ENCODE results near the gene LZTS3.
"Not testable (repeated sequence)": the region's sequence is repeated elsewhere in the genome, so short reads cannot be mapped to it uniquely, and the experiment has no call there.

LZTS3 gene

DNA sequence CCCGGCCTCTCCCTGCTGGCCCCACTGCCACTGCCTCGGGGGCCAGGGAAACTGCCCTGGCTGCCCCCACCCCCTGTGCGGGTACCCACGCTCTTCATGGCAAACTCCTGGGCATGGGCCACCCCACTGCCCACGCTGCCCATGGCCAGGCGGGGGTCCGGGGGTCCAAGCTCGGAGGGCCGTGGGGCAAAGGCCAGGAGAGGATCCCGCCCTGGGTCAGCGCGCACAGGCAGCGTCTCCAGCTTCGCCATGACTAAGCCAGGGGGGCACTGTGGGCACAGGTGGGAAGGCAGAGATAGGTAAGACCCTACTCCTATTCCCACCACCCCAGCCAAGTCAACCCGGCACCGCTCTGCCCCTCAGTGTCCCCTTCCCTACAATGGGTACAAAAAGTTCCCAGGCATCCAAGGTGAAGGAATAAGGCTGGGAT is 6.4 kb downstream of the LZTS3 start:
- no peak for DNase-seq

DNA sequence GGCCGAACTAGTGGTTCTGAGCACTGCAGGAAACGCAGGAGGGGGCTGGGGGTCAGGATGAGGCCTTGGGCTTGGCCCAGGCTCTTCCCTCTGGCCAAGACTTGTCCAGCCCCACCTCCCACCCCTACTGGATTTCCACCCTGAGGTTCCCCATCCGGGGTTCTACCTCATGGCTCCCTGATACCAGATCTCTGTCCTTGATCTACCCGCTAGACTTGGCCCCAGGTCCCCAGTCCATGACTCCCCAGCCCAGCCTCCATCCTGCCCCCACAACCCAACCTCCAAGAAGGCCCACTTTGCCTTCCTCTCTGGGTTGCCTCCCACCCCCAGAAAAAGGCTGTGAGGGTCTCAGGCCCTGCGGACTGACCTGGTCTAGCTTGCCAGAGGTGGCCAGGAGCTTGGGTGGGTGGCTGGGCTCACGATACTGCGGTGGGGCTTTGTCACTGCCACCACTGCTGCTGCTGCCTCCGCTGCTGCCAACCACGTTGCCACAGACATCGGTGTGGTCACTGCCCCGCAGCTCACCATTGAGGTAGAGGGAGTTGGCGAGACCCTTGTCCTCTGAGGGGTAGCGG is 6.9 kb downstream of the LZTS3 start:
- no peak for DNase-seq

DNA sequence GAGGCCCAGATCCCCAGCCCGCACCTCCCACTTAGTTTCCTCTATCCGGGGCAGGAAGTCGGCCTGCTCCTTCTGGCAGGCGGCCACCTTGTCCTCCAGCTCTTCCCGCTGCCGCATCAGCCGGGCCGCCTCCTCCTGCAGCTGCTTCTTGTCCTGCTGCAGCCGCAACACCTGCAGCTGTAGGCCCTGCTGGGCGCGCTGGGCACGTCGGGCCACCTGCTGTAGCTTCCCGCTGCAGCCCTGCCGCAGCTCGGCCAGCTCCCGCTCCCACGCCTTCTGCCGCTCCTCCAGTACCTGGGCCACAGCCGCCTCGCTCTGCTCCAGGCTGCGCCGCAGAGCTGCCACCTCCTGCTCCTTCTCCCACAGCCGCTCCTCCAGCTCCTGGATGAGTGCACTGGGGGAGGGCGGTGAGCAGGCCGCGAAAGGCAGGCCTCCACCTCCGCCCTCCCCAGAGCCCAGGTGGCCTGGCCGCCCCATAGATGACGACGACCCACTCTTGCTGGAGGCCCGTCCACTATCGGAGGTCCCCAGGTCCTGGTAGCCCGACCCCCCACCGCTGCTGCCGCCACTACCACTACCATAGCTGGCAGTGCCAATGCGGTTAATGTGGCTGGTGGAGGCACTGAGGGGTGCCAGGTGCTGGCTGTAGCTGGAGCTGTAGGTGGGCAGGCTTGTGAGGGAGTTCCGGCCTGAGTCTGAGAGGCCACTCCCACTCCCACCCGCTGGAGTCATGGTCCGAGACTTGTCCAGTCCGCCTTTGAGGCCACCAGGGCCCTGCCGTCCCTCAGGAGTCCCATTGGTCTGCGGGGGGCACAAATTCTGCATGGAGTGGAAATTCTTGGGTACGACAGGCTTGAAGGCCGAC is 7.6 kb downstream of the LZTS3 start:
- DNase-seq = no peak

DNA sequence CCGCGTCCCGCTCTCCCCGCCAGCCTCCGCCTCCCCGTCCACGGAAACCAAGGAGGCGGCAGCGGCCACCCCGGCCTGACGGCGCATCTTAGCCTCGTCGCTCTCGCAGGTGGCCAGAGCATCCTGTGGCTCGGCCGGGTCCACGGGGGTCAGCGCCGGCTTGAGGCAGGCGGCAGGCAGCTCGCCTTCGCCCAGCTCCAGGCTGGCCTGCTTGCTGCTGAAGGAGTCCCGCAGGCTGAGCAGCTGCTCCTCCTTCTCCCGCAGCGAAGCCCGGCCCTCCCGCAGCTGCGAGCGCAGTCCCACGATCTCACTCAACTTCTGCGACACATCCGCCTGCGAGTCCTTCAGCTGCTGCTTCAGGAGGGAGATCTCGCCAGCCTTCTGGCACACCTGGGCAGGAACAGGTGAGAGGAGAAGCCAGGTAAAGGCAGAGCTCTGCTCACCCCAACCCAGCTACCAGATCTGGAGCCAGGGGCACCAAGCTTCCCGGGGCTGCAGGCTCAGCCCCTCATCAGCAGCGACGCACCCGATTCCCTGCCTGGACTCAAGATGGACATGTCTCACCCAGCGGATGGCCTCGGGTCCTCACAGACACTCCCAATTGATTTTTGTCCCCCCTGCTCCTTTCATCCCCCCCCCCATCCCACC is 8.5 kb downstream of the LZTS3 start:
- DNase-seq = no peak

DNA sequence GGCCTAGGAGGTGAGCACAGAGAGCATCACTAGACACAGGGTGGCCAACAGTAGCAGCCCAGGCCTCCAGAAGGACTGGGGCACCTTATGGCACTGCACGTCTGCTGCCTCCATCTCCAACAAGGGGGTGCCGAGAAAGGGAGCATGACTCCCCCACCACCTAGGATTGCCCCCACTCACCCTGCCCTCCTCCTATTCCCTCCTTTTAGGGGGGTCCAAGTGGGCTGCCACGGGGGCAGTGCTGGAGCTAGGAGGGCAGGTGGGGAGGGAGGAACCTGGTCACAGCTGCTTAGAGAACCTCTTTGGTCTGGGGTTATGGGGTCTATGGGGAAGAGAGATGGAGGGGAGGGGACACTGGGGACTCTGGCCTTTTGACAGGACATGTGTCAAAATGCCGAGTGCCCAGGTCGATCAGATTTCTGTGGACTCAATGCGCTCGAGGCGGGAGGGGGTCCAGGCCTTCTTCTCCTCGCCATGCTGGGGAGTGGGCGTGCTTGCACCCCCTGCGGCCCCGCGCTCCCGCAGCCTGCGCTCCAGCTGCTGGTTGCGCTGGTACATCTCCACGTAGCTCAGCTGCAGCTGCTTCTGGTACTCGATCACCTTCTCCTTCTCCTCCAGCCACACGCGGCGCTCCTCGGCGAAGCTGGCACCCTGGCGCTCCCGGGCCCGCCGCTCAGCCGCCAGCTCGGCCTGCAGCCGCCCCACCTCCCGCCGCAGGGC is 9.1 kb downstream of the LZTS3 start:
- DNase-seq = no peak

DNA sequence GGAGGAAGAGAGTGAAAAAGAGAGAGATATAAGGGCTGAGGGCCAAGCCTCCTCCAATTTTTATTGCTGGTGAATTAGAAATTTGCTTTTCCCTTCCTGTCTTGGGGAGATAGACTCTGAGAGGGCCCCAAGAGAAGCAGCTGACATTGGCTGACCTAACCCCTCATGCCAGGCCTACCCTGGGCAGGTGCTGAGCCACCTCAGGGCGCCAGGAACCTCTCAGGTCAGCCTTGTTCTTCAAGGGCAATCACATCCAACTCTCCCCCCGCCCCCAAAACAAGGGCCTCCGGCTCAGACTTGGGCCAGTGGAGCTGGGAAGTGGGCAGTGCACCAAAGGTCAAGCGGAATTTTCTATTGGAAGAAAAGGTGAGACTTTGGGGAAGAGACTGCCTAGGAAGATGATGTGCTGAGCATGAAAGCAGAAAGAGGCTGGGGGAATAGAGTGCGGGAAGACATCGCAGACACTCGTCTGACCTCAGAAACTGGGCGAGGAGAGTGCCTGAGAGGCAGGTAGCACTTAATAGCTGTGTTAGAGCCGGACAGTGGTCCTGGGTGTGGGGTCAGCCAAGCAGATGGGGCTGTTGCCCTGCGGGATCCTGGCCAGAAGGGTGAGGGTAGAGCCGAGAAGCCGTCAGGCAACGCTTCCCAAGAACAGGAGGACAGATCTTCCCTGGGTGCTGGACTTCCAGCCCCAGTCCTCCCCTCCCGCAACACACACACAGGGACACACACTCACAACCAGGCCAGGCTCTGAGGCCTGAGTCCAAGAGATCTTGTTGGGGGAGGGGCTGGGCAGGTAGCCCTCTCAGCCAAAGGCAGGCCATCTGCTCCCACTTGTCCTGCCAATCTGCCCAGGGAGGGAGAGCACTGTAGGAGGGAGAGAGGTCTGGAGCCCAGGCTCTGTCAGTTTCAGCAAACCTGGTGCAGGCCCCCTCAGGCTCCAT is 10.0 kb downstream of the LZTS3 start:
- DNase-seq = no peak

DNA sequence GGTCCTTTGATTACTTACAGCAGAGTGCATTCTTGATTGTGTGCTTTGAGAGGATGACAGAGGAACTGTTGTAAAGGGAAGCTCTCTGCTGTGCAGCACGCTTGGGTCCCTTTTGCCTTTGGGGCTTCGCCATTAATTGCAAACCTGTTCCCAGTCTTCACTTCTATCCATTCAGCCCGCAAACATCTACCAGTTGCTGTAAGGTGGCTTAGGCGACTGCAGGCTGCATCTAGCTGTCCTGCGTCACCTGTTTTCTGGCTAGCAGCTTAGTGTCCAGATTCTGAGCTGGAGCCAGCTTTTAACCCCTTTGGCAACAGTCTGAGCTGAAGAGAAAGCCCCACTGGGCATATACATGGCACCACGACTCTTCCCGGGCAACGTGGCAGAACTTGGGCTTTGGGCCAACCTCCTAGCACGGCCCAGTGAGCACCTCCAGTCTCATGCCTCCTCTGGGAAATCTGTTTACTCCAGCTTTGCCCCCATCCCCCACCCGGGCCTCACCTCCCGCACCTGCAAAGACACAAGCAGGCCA is 11.2 kb downstream of the LZTS3 start:
- no peak for DNase-seq

DNA sequence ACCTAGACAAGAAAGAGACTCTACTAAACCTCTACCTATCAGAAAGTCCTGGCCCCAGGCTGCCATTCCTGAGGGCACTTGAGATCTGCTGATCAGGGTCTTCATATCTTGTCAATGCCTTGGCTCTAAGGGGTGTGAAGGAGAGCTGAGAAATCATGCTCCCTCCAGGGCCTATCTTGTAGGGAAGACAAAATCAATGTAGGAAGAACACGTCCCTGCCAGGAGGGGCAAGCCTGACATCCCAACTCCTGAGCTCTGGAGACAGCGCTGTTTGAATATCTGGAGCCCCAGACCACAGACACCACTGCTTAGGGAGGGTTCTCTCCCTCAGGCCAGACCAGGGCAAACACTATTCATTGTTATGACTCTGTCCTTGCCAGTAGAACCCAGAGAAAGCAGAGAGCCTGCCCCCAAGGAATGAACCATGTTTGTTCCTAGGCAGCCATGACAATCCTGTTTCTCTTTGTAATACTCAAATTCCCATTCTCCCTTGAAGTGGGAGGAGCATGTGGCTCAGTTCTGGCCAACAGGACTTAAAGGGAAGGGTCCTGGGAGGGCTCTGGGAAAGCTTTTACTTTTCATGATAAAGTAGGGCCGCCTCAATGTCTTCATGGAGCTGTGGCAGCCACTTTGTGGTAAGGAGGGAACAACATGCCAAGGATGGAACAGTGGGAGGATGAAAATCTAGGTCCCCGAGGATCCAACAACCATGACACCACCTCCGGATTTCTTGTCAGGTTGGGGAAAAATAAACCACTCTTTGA is 11.9 kb downstream of the LZTS3 start:
- DNase-seq = no peak

DNA sequence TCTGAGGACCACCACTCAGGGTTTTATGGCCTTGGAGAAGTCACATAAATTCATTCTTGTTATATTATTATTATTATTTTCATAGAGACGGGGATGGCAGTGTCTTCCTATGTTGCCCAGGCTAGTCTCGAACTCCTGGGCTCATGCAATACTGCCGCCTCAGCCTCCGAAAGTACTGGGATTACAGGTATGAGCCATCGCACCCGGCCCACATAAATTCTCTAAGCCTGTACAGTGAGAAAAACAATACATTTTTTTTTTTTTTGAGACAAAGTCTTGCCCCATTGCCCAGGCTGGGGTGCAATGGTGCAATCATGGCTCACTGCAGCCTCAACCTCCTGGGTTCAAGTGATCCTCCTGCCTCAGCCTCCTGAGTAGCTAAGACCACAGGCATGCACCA is 12.9 kb downstream of the LZTS3 start:
- DNase-seq = no peak

DNA sequence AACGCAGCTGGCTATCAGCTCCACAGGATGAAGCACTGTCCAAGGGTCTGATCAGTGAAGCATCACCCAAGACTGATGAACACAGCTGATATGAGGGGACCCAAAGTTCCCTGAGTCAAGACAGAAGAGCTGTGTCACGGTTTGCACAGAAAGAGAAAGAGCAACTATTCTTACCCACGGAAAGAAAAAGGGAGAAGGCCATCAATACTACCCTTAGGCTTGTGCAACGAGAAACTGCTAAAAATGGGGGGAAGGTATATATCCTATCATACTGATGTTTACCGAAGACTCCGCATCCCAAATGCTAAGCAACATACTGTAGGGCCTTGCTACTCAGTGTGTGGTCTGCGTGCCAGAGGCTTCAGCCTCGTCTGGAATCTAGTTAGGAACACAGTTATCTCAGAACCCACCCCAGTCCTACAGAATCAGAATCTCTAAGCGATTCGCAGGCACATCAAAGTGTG is 14.3 kb downstream of the LZTS3 start:
- DNase-seq = peak; percentile 64

DNA sequence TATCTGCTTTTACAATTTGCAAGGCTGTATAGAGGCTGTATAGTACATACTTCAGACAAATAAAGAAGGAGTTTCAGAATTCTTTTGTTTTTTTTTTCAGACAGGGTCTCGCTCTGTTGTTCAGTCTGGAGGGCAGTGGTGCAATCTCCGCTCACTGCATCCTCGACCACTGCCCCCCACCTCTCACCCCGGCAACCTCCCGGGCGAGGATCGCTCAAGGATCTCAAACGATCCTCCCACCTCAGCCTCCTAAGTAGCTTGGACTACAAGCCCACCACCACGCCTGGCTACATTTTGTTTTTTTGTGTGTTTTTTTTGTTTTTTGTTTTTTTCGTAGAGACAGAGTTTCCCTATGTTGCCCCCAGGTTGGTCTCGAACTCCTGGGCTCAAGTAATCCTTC is 15.5 kb downstream of the LZTS3 start:
- DNase-seq = no peak

DNA sequence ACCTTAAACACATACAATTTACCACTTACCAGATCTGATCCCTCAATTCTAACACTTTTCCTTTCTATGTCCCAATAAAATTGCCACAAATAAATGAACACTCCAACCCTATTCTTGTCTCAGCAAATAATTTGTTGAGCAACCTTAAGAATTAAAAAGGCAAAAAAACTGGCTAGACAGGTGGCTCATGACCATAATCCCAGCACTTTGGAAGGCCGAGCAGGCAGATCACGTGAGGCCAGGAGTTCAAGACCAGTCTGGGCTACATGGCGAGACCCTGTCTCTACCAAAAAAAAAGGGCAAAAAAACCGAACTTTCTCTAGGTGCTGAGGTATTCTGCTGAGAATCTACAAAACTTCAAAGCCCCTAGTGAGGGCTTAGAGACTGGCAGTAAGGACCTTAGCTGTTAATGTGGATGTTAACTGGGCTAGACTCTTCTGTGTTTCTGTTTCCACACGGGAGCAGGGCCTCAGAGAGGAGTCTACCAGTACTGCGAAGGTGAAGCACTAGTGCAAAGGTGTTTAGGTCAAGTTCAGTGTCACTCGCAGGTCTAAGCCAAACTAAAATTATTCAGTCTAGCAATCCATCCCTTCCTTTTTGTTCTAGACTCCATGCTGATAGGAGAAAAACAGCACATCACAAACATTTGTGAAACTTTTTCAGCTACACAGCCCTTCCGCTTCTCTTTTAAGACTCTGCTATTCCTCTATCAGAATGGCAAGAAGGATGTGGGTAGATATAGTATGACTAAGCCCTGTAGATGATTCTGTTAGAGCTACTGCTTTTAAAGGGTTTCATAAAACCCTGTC is 16.3 kb downstream of the LZTS3 start:
- DNase-seq = peak; percentile 72

DNA sequence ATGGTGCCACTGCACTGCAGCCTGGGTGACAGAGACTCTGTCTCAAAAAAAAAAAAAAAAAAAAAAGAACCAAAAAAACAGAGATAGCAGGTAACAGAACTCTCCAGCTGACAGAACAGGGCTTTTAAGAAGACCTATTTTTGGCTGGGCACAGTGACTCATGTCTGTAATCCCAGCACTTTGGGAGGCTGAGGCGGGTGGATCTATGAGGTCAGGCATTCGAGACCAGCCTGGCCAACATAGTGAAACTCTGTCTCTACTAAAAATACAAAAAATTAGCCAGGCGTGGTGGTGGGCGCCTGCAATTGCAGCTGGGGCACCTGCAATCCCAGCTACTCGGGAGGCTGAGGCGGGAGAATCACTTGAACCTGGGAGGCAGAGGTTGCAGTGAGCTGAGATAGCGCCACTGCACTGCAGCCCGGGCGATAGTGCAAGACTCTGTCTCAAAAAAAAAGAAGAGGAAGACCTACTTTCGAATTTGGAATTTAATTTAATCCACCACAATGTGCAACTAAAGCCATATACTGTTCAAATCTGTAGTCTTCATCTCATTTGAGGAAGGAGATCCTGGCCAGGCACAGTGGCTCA is 21.2 kb downstream of the LZTS3 start:
- DNase-seq = not testable (repeated sequence)

DNA sequence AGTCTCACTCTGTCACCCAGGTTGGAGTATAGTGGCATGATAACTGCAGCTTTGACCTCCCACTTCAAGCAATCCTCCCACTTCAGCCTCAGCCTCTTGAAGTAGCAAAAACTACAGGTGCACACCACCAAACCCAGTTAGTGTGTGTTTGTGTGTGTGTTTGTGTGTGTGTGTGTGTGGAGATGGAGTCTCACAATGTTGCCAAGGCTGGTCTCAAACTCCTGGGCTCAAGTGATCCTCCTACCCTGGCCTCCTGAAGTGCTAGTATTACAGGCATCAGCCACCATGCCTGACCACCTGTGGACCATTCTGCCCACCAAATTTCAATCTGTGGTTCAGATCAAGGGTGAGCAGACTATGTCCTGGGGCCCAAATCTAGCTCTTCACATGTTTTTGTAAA is 22.4 kb downstream of the LZTS3 start:
- no peak for DNase-seq

DNA sequence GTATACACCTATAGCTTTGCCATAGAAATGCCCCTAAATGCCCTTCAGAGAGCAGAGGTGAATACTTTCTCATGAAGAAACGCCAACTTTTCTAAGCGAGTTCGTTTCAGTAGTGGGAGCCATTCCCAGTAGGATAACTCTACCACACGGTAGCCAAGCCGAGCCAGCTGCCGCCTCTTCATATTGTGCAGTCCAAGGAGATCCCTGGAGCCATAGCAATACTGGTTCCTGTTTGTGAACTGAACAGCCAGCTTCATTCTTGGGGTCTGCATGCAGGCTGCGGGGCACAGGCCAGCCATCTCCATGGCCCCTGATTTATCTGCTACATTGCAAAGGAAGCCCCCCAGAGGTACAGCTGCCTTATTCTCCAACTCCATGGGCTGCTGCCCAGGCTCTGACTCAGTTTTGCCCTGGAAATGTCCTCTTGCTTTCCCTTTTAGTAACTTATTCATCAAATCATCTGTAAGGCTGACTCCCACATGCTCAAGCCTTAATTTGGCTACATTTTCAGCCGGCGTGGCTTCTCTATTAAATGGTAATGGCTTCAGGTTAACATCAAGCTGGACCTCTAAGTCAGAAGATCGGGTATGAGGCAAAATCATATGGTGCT is 26.5 kb downstream of the LZTS3 start:
- no peak for DNase-seq

DNA sequence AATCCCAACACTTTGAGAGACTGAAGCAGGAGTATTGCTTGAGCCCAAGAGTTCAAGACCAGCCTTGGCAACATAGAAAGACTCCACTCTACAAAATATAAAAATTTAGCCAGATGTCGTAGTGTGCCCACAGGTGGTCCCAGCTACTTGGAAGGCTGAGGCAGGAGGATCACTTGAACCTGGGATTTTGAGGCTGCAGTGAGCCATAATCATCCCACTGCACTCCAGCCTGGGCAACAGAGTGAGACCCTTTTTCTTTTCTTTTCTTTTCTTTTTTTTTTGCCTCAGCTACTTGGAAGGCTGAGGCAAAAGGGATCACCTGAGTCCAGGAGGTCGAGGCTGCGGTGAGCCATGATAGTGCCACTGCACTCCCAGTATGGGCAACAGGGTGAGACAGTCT is 31.6 kb downstream of the LZTS3 start:
- no peak for DNase-seq

DNA sequence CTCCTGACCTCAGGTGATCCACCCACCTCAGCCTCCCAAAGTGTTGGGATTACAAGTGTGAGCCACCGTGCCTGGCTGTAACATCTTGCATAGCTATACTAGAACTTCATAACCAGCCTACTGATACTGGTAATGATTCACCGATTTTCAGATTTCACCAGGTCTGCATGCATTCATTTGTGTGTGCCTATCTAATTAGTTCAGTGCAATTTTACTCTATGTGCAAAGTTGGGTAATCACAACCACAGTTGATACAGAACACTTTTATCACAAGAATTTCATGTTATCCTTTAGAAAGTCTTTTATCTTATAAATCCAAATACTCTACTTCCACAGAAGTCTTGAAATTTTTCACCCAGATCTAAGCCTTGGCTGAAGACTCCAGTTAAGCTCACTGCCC is 35.9 kb downstream of the LZTS3 start:
- no peak for DNase-seq

DNA sequence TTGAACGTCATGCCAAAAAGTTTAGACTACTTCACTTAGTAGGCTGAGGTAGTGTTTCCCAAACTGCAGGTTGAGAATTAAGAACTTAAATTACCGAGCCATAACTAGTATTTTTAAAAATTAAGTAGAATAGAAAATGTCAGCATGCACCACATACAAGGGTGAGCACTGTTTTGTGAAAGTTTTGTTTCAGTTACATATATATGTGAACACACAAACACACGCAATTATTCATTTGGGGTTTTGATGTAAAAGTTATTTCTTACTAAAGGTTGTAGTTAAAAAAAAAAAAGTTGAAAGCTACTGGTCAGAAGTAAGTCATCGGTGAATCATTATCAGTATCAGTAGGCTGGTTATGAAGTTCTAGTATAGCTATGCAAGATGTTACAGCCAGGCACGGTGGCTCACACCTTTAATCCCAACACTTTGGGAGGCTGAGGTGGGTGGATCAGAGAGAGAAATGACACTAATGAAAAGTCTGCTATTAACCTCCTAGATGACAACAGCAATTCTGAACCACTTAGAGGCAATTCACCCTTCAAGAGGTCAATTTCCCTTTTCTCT is 37.8 kb downstream of the LZTS3 start:
- no peak for DNase-seq

DNA sequence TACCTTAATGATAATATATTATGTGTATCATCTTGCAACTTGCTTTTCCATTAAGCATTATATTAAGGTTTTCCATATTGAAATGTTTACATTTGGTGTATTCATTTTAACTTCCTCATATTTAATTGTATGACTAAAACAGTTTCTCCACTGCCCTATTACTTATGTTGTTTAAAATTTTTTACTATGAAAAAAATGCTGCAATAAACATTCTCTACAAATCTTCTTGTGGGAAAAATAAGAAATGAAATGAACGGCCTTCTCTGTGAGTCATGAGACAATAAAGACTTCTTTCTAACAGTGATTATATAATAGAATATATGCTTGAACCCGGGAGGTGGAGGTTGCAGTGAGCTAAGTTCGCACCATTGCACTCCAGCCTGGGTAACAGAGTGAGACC is 39.2 kb downstream of the LZTS3 start:
- DNase-seq = peak; percentile 12
